H9 (cell line): ENCODE data around the gene PLCL1. TPM values are rescaled to one million over a fixed set of nuclear protein-coding genes. Genes with fewer than 3 reads are reported as not detected.

Experiments
- DNase-seq: peaks from one replicate; pipeline ENCODE4 v3.0.0-alpha.2; 2017
- H2AFZ ChIP-seq: one replicate; pipeline ENCODE4 v1.6.1; 2013; ENCODE audit warnings: mild to moderate bottlenecking, low read length, control low read depth, moderate library complexity
- H2AK5ac ChIP-seq: 2 replicates; pipeline ENCODE4 v1.6.1; 2013; ENCODE audit warnings: low read length, control low read depth, mixed read lengths; ENCODE audit not compliant: insufficient read length
- H2BK120ac ChIP-seq: one replicate; pipeline ENCODE4 v1.6.1; 2013; ENCODE audit warnings: low read depth, mild to moderate bottlenecking, low read length, control low read depth, inconsistent platforms; ENCODE audit not compliant: poor library complexity, severe bottlenecking
- H2BK12ac ChIP-seq: 2 replicates; pipeline ENCODE4 v1.6.1; 2013; ENCODE audit warnings: low read length, control low read depth, mixed read lengths, low read depth; ENCODE audit not compliant: insufficient read length
- H2BK15ac ChIP-seq: 2 replicates; pipeline ENCODE4 v1.6.1; 2013; ENCODE audit warnings: low read depth, low read length, control low read depth
- H2BK20ac ChIP-seq: one replicate; pipeline ENCODE4 v1.6.1; 2013; ENCODE audit warnings: low read depth, mild to moderate bottlenecking, low read length, control low read depth, inconsistent platforms; ENCODE audit not compliant: poor library complexity, severe bottlenecking
- H2BK5ac ChIP-seq: 2 replicates; pipeline ENCODE4 v1.6.1; 2013; ENCODE audit warnings: low read length, control low read depth, mixed read lengths; ENCODE audit not compliant: insufficient read length
- H3K14ac ChIP-seq: 2 replicates; pipeline ENCODE4 v1.6.1; 2013; ENCODE audit warnings: low read length, control low read depth; ENCODE audit not compliant: insufficient read depth
- H3K18ac ChIP-seq: 2 replicates; pipeline ENCODE4 v1.6.1; 2013; ENCODE audit warnings: low read depth, mild to moderate bottlenecking, mixed read lengths, low read length, control low read depth; ENCODE audit not compliant: insufficient read length
- H3K23ac ChIP-seq: 2 replicates; pipeline ENCODE4 v1.6.1; 2013; ENCODE audit warnings: low read length, control low read depth, mixed read lengths, low read depth; ENCODE audit not compliant: insufficient read length
- H3K23me2 ChIP-seq: 2 replicates; pipeline ENCODE4 v1.6.1; 2013; ENCODE audit warnings: low read depth, mild to moderate bottlenecking, mixed read lengths, low read length, control low read depth; ENCODE audit not compliant: insufficient read length, poor library complexity, severe bottlenecking
- H3K27ac ChIP-seq: 2 replicates; pipeline ENCODE4 v1.5.1; 2013; ENCODE audit warnings: low read length, control low read depth, mixed read lengths, low read depth; ENCODE audit not compliant: insufficient read length
- H3K27me3 ChIP-seq: 2 replicates; pipeline ENCODE4 v1.6.1; 2013; ENCODE audit warnings: low read length, control low read depth, inconsistent platforms; ENCODE audit not compliant: insufficient read depth
- H3K4ac ChIP-seq: 2 replicates; pipeline ENCODE4 v1.6.1; 2013; ENCODE audit warnings: low read depth, mild to moderate bottlenecking, control low read depth, inconsistent platforms, low read length, moderate library complexity
- H3K4me1 ChIP-seq: 2 replicates; pipeline ENCODE4 v1.6.1; 2013; ENCODE audit warnings: low read length, control low read depth, inconsistent platforms; ENCODE audit not compliant: insufficient read depth
- H3K4me2 ChIP-seq: 2 replicates; pipeline ENCODE4 v1.6.1; 2013; ENCODE audit warnings: low read length, control low read depth, mixed read lengths; ENCODE audit not compliant: insufficient read length, insufficient read depth
- H3K56ac ChIP-seq: 2 replicates; pipeline ENCODE4 v1.6.1; 2013; ENCODE audit warnings: low read depth, mild to moderate bottlenecking, mixed read lengths, low read length, control low read depth; ENCODE audit not compliant: insufficient read length
- H3K79me1 ChIP-seq: 2 replicates; pipeline ENCODE4 v1.6.1; 2013; ENCODE audit warnings: low read depth, mild to moderate bottlenecking, moderate library complexity, low read length, control low read depth, inconsistent platforms; ENCODE audit not compliant: insufficient read depth, poor library complexity, severe bottlenecking
- H3K79me2 ChIP-seq: 2 replicates; pipeline ENCODE4 v1.6.1; 2013; ENCODE audit warnings: low read length, control low read depth, inconsistent platforms; ENCODE audit not compliant: insufficient read depth
- H3K9ac ChIP-seq: 2 replicates; pipeline ENCODE4 v1.6.1; 2013; ENCODE audit warnings: low read length, control low read depth, mixed read lengths; ENCODE audit not compliant: insufficient read length; ENCODE audit errors: extremely low read depth
- H3K9me3 ChIP-seq: one replicate; pipeline ENCODE4 v1.6.1; 2013; ENCODE audit warnings: low read depth, low read length, inconsistent platforms; ENCODE audit not compliant: control insufficient read depth
- H3T11ph ChIP-seq: one replicate; pipeline ENCODE4 v1.6.1; 2013; ENCODE audit warnings: mild to moderate bottlenecking, low read length, control low read depth, inconsistent platforms
- H4K20me1 ChIP-seq: one replicate; pipeline ENCODE4 v1.6.1; 2013; ENCODE audit not compliant: control insufficient read depth, insufficient read length, insufficient read depth
- H4K5ac ChIP-seq: 2 replicates; pipeline ENCODE4 v1.6.1; 2013; ENCODE audit warnings: low read depth, mild to moderate bottlenecking, mixed read lengths, low read length, control low read depth; ENCODE audit not compliant: insufficient read length
- H4K8ac ChIP-seq: replicated peaks from 2 replicates; pipeline ENCODE4 v1.6.1; 2013; ENCODE audit warnings: low read length, control low read depth, mixed read lengths, low read depth; ENCODE audit not compliant: insufficient read length
- H4K91ac ChIP-seq: 2 replicates; pipeline ENCODE4 v1.6.1; 2013; ENCODE audit warnings: low read depth, mild to moderate bottlenecking, moderate library complexity, mixed read lengths, low read length, control low read depth; ENCODE audit not compliant: insufficient read length
- H3K27ac Mint-ChIP-seq, 3 experiments: 2 replicates in 2 of 3; 3 replicates in 1 of 3; pipeline ENCODE4 v1.8.0; 2020 to 2021; ENCODE audit warnings: mixed read lengths in 3 of 3, mild to moderate bottlenecking in 1 of 3, moderate library complexity in 1 of 3
- H3K27me3 Mint-ChIP-seq: 2 replicates; pipeline ENCODE4 v1.8.0; 2021; ENCODE audit warnings: low read depth, mild to moderate bottlenecking, moderate library complexity, mixed read lengths
- H3K36me3 Mint-ChIP-seq, 3 experiments: 2 replicates in 2 of 3; 3 replicates in 1 of 3; pipeline ENCODE4 v1.8.0; 2020 to 2021; ENCODE audit warnings: low read depth in 3 of 3, mixed read lengths in 3 of 3; ENCODE audit not compliant: insufficient read depth in 1 of 3
- H3K4me1 Mint-ChIP-seq, 2 experiments: 2 replicates each; pipeline ENCODE4 v1.8.0; 2020; ENCODE audit warnings: mixed read lengths in 2 of 2
- H3K4me3 Mint-ChIP-seq, 2 experiments: 2 replicates in 1 of 2; 3 replicates in 1 of 2; pipeline ENCODE4 v1.8.0; 2020 to 2021; ENCODE audit warnings: mild to moderate bottlenecking in 2 of 2, mixed read lengths in 2 of 2, moderate library complexity in 1 of 2
- H3K9me3 Mint-ChIP-seq, 2 experiments: 2 replicates in 1 of 2; 3 replicates in 1 of 2; pipeline ENCODE4 v1.8.0; 2020; ENCODE audit warnings: mild to moderate bottlenecking in 2 of 2, mixed read lengths in 2 of 2, moderate library complexity in 1 of 2
- WGBS: extraction: QIAGEN DNeasy Blood & Tissue Kit; methylation state at CpG from one replicate; pipeline ENCODE4 v1.1.7; 2013; ENCODE audit warnings: missing lambda C conversion rate, low lambda C conversion rate, mixed read lengths; ENCODE audit not compliant: insufficient read length; ENCODE audit errors: extremely low coverage; 5-methylcytosine and 5-hydroxymethylcytosine counted together
- total RNA-seq: library from RNA; stranded (reverse); gene quantifications from 2 replicates; pipeline ENCODE4 v1.2.1, GENCODE V29; 2021
- TF ChIP-seq, protein P1 (sequence below): fragments of 200-600 bp; sonication (generic); conservative IDR thresholded peaks from 3 replicates; pipeline ENCODE4 v1.8.0; 2021; ENCODE audit warnings: antibody characterized with exemption, mild to moderate bottlenecking

The PLCL1 gene
- total RNA-seq, 1 experiment from 2014 or later: 0.04 TPM

- no peaks in the 10 kb centered on the region for H3K79me2 ChIP-seq
- H3K18ac ChIP-seq: no peak overlapping the region
- no peak overlapping the region for H3K27ac ChIP-seq
- no peak overlapping the region for H3K4ac ChIP-seq
- H3K14ac ChIP-seq: no peak overlapping the region
- no peak overlapping the region for H2BK5ac ChIP-seq
- WGBS: no CpG with 5 or more reads among the region's 4 CpGs
- H2AK5ac ChIP-seq: no peak overlapping the region
- H3K27ac Mint-ChIP-seq: no peak overlapping the region
- H4K8ac ChIP-seq: no peak overlapping the region
- H2BK12ac ChIP-seq: no peak overlapping the region
- no peak overlapping the region for H4K5ac ChIP-seq
- no peak overlapping the region for H3K4me2 ChIP-seq
- no peak overlapping the region for H3K9ac ChIP-seq
- H2BK15ac ChIP-seq: no peak overlapping the region
- H4K91ac ChIP-seq: no peak overlapping the region
- no peaks in the 10 kb centered on the region for H3K79me1 ChIP-seq
- H3K23ac ChIP-seq: no peak overlapping the region
- H3K4me3 Mint-ChIP-seq: no peak overlapping the region
- no peak overlapping the region for H3T11ph ChIP-seq
- H3K36me3 Mint-ChIP-seq: no peaks in the 10 kb centered on the region
- H2BK20ac ChIP-seq: no peak overlapping the region
- H3K27me3 Mint-ChIP-seq: peaks cover 2% of the 10 kb centered on the region; the same call in 1 of the 2 replicates
- H3K4me1 Mint-ChIP-seq: peaks cover 4 to 5% of the 10 kb centered on the region in 2 experiments
- no peaks in the 10 kb centered on the region for H3K9me3 ChIP-seq
- no peak for DNase-seq
- no peak overlapping the region for H2BK120ac ChIP-seq
- H2AFZ ChIP-seq: no peak overlapping the region
- no peaks in the 10 kb centered on the region for H3K9me3 Mint-ChIP-seq
- H3K4me1 ChIP-seq: no peaks in the 10 kb centered on the region
- TF ChIP-seq, protein P1, sequence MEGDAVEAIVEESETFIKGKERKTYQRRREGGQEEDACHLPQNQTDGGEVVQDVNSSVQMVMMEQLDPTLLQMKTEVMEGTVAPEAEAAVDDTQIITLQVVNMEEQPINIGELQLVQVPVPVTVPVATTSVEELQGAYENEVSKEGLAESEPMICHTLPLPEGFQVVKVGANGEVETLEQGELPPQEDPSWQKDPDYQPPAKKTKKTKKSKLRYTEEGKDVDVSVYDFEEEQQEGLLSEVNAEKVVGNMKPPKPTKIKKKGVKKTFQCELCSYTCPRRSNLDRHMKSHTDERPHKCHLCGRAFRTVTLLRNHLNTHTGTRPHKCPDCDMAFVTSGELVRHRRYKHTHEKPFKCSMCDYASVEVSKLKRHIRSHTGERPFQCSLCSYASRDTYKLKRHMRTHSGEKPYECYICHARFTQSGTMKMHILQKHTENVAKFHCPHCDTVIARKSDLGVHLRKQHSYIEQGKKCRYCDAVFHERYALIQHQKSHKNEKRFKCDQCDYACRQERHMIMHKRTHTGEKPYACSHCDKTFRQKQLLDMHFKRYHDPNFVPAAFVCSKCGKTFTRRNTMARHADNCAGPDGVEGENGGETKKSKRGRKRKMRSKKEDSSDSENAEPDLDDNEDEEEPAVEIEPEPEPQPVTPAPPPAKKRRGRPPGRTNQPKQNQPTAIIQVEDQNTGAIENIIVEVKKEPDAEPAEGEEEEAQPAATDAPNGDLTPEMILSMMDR: no peak
- no peaks in the 10 kb centered on the region for H3K27me3 ChIP-seq
- H3K23me2 ChIP-seq: no peaks in the 10 kb centered on the region
- H4K20me1 ChIP-seq: no peaks in the 10 kb centered on the region
- no peak overlapping the region for H3K56ac ChIP-seq
Measured at GRCh38 chr2:197897960-197898678, 93.7 kb downstream of the PLCL1 start.
